ENCODE measurements around the gene REPS1. TPM values are rescaled to one million over a fixed set of nuclear protein-coding genes. Genes with fewer than 3 reads are reported as not detected.
A peak's percentile ranks its signal among the peaks of the same experiment; 100 is the strongest.

Gene REPS1
- total RNA-seq, 1 experiment from 2014 or later = 55.1 TPM

- TF ChIP-seq, protein P1, sequence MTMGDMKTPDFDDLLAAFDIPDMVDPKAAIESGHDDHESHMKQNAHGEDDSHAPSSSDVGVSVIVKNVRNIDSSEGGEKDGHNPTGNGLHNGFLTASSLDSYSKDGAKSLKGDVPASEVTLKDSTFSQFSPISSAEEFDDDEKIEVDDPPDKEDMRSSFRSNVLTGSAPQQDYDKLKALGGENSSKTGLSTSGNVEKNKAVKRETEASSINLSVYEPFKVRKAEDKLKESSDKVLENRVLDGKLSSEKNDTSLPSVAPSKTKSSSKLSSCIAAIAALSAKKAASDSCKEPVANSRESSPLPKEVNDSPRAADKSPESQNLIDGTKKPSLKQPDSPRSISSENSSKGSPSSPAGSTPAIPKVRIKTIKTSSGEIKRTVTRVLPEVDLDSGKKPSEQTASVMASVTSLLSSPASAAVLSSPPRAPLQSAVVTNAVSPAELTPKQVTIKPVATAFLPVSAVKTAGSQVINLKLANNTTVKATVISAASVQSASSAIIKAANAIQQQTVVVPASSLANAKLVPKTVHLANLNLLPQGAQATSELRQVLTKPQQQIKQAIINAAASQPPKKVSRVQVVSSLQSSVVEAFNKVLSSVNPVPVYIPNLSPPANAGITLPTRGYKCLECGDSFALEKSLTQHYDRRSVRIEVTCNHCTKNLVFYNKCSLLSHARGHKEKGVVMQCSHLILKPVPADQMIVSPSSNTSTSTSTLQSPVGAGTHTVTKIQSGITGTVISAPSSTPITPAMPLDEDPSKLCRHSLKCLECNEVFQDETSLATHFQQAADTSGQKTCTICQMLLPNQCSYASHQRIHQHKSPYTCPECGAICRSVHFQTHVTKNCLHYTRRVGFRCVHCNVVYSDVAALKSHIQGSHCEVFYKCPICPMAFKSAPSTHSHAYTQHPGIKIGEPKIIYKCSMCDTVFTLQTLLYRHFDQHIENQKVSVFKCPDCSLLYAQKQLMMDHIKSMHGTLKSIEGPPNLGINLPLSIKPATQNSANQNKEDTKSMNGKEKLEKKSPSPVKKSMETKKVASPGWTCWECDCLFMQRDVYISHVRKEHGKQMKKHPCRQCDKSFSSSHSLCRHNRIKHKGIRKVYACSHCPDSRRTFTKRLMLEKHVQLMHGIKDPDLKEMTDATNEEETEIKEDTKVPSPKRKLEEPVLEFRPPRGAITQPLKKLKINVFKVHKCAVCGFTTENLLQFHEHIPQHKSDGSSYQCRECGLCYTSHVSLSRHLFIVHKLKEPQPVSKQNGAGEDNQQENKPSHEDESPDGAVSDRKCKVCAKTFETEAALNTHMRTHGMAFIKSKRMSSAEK (CRISPR knock-in tag; IDR thresholded peaks at IDR 0.05; ENCODE audit: borderline replicate concordance) = no peak
- TF ChIP-seq USF2 (CRISPR knock-in tag; IDR thresholded peaks at IDR 0.05) (no peak), ATF1 (CRISPR knock-in tag; IDR thresholded peaks at IDR 0.05) (no peak), TEAD1 (CRISPR knock-in tag; IDR thresholded peaks at IDR 0.05) (no peak), TEAD4 (CRISPR knock-in tag; IDR thresholded peaks at IDR 0.05) (no peak), ZNF671 (CRISPR knock-in tag; IDR thresholded peaks at IDR 0.05) (no peak)
- TF ChIP-seq, protein P2, sequence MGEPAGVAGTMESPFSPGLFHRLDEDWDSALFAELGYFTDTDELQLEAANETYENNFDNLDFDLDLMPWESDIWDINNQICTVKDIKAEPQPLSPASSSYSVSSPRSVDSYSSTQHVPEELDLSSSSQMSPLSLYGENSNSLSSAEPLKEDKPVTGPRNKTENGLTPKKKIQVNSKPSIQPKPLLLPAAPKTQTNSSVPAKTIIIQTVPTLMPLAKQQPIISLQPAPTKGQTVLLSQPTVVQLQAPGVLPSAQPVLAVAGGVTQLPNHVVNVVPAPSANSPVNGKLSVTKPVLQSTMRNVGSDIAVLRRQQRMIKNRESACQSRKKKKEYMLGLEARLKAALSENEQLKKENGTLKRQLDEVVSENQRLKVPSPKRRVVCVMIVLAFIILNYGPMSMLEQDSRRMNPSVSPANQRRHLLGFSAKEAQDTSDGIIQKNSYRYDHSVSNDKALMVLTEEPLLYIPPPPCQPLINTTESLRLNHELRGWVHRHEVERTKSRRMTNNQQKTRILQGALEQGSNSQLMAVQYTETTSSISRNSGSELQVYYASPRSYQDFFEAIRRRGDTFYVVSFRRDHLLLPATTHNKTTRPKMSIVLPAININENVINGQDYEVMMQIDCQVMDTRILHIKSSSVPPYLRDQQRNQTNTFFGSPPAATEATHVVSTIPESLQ (CRISPR knock-in tag; IDR thresholded peaks at IDR 0.05) = no peak
These were observed 892 bp downstream of the REPS1 start (continued) for GRCh38 chr6:138987080-138987642.

DNA sequence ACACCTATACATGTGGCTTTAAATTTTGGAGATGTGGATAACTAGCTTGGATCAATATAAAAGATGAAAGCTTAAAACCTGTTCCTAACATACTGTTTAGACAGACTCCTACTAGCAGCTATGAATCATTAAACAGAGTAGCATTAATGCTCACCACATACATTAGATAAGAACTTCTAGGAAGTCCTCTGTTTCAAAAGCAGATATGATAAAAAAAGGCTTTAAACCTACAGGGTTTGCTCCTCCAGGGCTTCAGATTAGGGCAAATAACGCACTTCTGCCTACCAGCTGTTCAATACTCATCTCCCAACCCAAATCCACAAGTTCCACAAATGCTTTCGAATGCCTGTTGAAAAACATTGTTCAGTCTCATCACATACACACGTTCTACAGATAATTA is 1.5 kb downstream of the REPS1 start:
- H3K36me3 Mint-ChIP-seq = no peaks in the 10 kb centered on the region
- TF ChIP-seq, protein P3, sequence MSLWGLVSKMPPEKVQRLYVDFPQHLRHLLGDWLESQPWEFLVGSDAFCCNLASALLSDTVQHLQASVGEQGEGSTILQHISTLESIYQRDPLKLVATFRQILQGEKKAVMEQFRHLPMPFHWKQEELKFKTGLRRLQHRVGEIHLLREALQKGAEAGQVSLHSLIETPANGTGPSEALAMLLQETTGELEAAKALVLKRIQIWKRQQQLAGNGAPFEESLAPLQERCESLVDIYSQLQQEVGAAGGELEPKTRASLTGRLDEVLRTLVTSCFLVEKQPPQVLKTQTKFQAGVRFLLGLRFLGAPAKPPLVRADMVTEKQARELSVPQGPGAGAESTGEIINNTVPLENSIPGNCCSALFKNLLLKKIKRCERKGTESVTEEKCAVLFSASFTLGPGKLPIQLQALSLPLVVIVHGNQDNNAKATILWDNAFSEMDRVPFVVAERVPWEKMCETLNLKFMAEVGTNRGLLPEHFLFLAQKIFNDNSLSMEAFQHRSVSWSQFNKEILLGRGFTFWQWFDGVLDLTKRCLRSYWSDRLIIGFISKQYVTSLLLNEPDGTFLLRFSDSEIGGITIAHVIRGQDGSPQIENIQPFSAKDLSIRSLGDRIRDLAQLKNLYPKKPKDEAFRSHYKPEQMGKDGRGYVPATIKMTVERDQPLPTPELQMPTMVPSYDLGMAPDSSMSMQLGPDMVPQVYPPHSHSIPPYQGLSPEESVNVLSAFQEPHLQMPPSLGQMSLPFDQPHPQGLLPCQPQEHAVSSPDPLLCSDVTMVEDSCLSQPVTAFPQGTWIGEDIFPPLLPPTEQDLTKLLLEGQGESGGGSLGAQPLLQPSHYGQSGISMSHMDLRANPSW (CRISPR knock-in tag; conservative IDR thresholded peaks at IDR 0.05; ENCODE audit: low read depth) = no peak
- TF ChIP-seq JUN (CRISPR knock-in tag; IDR thresholded peaks at IDR 0.05) = no peak
- TF ChIP-seq ZNF425 (CRISPR knock-in tag; conservative IDR thresholded peaks at IDR 0.05) = no peak
- TF ChIP-seq NR1H2 (CRISPR knock-in tag; IDR thresholded peaks at IDR 0.05) = no peak
- TF ChIP-seq ELF4 (CRISPR knock-in tag; IDR thresholded peaks at IDR 0.05; ENCODE audit: low read depth) = no peak
- no peak for TF ChIP-seq TCF7 (CRISPR knock-in tag; IDR thresholded peaks at IDR 0.05; ENCODE audit: low read depth)
- H3K27me3 Mint-ChIP-seq (ENCODE audit: low read depth) = no peaks in the 10 kb centered on the region
- peaks cover 14% of the 10 kb centered on the region for H3K4me1 Mint-ChIP-seq
- DNase-seq (ENCODE audit: low spot score) = no peak
- CTCF ChIA-PET = interaction anchor here (0.9 to 2.3 kb wide), 4 partner anchors 9 to 171 kb away, joined by 3 to 9 read pairs (median 4); no protein-coding TSS in a partner anchor
- POLR2A ChIA-PET = interaction anchor here (0.6 to 1.7 kb wide), 5 partner anchors 8 to 383 kb away, joined by 3 to 10 read pairs (median 3); partner anchors contain the start of gene ABRACL
- H3K4me3 Mint-ChIP-seq = peak overlapping the region; percentile 84; the same call in 1 of the 2 replicates
- H3K27ac Mint-ChIP-seq = no peak overlapping the region
- H3K9me3 Mint-ChIP-seq = no peaks in the 10 kb centered on the region
- ATAC-seq = no peak
